ENCODE data around the gene ATP5PO.

DNA sequence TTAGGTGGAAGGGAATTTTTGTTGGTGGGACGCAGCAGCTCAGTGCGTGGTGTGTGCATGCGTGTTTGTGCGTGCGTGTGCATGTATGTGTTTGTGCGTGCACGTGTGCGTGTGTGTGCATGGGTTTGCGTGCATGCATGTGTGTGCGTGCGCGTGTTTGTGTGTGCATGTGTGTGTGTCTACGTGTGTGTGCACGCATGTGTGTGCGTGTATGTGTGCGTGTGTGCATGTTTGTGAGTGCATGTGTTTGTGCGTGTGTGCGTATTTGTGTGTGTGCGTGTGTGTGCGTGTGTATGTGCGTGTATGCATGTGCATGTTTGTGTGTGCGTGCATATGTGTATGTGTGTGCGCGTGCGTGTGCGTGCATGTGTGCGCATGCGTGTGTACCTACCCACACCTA, 20.2 kb downstream of the ATP5PO start:
- TF ChIP-seq PHF8 (conservative IDR thresholded peaks at IDR 0.05; ENCODE audit: low read depth, low read length) = no peak
- TF ChIP-seq MAX (IDR thresholded peaks at IDR 0.05) = no peak
- no peak for TF ChIP-seq POLR2A (IDR thresholded peaks at IDR 0.05; ENCODE audit: control extremely low read depth in 1 of 2, low read depth in 2 of 2, low read length in 2 of 2)
- no peak for TF ChIP-seq POU5F1 (IDR thresholded peaks at IDR 0.05; ENCODE audit: low read depth, low read length)
